Measurements from ENCODE around the gene KRTAP10-3. TPM values are rescaled to one million over a fixed set of nuclear protein-coding genes. Genes with fewer than 3 reads are reported as not detected.

KRTAP10-3 gene
- total RNA-seq, 1 donor from 2014 or later = not detected

DNA sequence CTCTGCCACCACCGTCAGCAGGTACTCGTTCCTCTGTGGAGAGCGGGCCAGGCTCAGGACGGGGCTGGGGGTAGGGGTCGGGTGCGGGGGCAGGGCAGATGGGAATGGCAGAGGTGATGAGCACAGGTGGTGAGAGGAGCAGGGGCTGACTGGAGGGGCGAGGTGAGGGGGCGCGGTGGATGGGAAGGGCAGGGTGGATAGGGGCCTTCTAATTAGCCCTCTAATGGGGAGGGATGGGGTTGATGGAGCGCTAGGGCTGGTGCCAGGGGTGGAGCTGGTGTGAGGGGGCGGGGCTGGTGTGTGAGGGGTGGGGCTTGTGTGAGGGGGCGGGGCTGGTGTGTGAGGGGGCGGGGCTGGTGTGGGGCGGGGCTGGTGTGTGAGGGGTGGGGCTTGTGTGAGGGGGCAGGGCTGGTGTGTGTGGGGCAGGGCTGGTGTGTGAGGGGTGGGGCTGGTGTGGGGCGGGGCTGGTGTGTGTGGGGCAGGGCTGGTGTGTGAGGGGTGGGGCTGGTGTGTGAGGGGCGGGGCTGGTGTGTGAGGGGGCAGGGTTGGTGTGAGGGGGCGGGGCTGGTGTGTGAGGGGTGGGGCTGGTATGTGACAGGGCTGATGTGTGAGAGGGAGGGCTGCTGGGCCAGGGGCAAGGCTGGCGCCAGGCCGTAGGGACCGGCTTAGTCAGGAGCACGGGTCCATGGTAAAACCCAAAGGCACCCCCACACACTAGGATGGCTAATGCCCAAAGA lies 24.5 kb downstream of the KRTAP10-3 start:
- H3K27me3 Mint-ChIP-seq (ENCODE audit: unreplicated experiment) = peaks cover 12% of the 10 kb centered on the region
- H3K4me1 Mint-ChIP-seq (ENCODE audit: unreplicated experiment) = no peaks in the 10 kb centered on the region
- no peaks in the 10 kb centered on the region for H3K36me3 Mint-ChIP-seq (ENCODE audit: unreplicated experiment)
- no peak for DNase-seq (ENCODE audit: extremely low spot score, unreplicated experiment)
- H3K27ac Mint-ChIP-seq (ENCODE audit: unreplicated experiment) = no peak overlapping the region
- TF ChIP-seq CTCF (IDR thresholded peaks at IDR 0.05) = no peak
- no peaks in the 10 kb centered on the region for H3K9me3 Mint-ChIP-seq (ENCODE audit: unreplicated experiment)
- H3K4me3 Mint-ChIP-seq (ENCODE audit: unreplicated experiment) = no peak overlapping the region

GRCh38 chr21:44533121-44533890 lies 25.3 kb downstream of the KRTAP10-3 start:
- DNase-seq (ENCODE audit: extremely low spot score, unreplicated experiment) = no peak
- H3K4me1 Mint-ChIP-seq (ENCODE audit: unreplicated experiment) = no peaks in the 10 kb centered on the region
- no peak for TF ChIP-seq CTCF (IDR thresholded peaks at IDR 0.05)
- H3K36me3 Mint-ChIP-seq (ENCODE audit: unreplicated experiment) = no peaks in the 10 kb centered on the region
- H3K27ac Mint-ChIP-seq (ENCODE audit: unreplicated experiment) = no peak overlapping the region
- peaks cover 12% of the 10 kb centered on the region for H3K27me3 Mint-ChIP-seq (ENCODE audit: unreplicated experiment)
- H3K9me3 Mint-ChIP-seq (ENCODE audit: unreplicated experiment) = no peaks in the 10 kb centered on the region
- H3K4me3 Mint-ChIP-seq (ENCODE audit: unreplicated experiment) = no peak overlapping the region

DNA sequence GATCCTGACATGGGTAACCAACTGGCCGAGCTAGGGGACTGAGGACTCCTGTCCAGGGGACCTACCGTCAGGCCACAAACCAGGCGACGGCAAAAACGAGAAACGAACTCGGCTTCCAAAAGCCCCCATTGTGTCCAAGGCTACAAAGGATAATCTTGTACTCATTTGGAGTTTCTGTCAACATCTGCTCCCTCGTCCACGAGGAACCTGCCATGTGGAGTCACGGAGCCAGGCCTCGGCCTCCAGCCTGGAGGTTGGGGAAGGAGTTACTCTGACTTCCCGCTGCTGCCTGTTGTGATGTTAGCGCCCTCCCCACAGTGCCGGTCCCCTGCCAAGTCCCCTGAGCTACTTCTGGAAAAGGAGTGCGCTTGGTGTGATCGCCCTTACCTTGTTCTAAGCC lies 25.9 kb downstream of the KRTAP10-3 start:
- Mint-ChIP-seq H3K27me3 (ENCODE audit: unreplicated experiment) (peaks cover 12% of the 10 kb centered on the region), H3K27ac (ENCODE audit: unreplicated experiment) (no peak overlapping the region), H3K9me3 (ENCODE audit: unreplicated experiment) (no peaks in the 10 kb centered on the region), H3K4me3 (ENCODE audit: unreplicated experiment) (no peak overlapping the region), H3K4me1 (ENCODE audit: unreplicated experiment) (no peaks in the 10 kb centered on the region), H3K36me3 (ENCODE audit: unreplicated experiment) (no peaks in the 10 kb centered on the region)
- TF ChIP-seq CTCF (IDR thresholded peaks at IDR 0.05) = no peak
- DNase-seq (ENCODE audit: extremely low spot score, unreplicated experiment) = no peak

DNA sequence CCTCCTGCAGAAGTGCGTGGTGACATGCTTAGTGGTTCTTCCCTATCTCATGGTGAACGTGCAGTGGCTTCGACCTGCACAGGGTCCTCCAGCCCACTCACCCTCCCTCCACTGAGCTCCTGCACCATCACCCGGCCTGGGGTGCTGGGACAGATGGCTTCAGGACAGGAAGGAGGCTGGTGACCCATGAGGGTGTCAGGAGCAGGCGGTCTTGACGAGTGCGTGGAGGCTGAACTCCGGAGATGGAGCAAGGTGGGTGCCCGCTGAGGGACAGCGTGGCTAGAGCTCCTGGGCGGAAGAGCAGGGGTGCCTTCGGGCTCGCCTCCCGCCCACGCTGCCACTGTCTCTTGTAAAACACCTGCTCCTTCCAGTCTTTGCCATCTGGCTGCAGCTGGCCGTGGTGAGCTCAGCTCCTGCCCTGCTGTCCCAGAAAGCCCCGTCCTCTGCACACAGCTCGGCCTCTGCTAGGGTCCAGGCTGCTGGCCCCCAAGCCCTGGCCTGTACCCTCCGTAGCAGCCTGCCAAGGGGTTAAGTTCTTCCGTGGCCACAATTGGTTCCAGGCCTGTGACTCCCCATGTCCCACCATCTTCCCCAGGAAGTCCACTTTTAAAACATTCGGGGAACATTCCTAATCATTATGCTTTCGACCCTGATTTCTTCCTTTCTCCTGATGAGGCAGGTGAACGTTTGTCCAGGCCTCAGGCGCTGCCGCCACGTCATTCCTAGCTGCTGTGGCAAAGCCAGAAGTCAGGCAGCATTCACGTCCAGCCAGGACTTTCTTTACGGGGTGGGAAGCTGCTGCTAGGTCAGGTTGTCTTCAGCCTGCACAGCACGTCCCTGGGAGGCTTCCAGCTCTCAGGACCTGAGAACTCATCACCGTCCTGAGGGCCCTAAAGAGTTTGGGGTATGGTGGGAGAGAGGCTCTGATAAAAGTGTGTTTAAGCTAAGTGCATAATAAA lies 26.7 kb downstream of the KRTAP10-3 start:
- no peaks in the 10 kb centered on the region for H3K36me3 Mint-ChIP-seq (ENCODE audit: unreplicated experiment)
- H3K4me3 Mint-ChIP-seq (ENCODE audit: unreplicated experiment) = no peak overlapping the region
- no peak overlapping the region for H3K27ac Mint-ChIP-seq (ENCODE audit: unreplicated experiment)
- TF ChIP-seq CTCF (IDR thresholded peaks at IDR 0.05) = no peak
- DNase-seq (ENCODE audit: extremely low spot score, unreplicated experiment) = no peak
- H3K4me1 Mint-ChIP-seq (ENCODE audit: unreplicated experiment) = no peaks in the 10 kb centered on the region
- no peaks in the 10 kb centered on the region for H3K9me3 Mint-ChIP-seq (ENCODE audit: unreplicated experiment)
- peaks cover 6% of the 10 kb centered on the region for H3K27me3 Mint-ChIP-seq (ENCODE audit: unreplicated experiment)
